Astrocyte of the spinal cord (primary cell): ENCODE results near the gene AMOTL1.

ENCODE experiments used
- DNase-seq: peaks from one replicate; pipeline ENCODE4 v3.0.0; 2011; ENCODE audit warnings: low read depth, low spot score
- H3K4me3 ChIP-seq: 2 replicates; pipeline ENCODE4 v1.5.1; 2011; ENCODE audit warnings: low read depth, mild to moderate bottlenecking, low read length, moderate library complexity
- in situ Hi-C: cut with HindIII; loops from 2 replicates; pipeline ENCODE4 v1.10.0; 2017; ENCODE audit warnings: low sequenced_read_pairs
- TF ChIP-seq, protein P1 (sequence below): IDR thresholded peaks from 2 replicates; pipeline ENCODE4 v1.5.1; 2012; ENCODE audit warnings: low read depth, mild to moderate bottlenecking, low read length, inconsistent platforms

Gene AMOTL1

DNA sequence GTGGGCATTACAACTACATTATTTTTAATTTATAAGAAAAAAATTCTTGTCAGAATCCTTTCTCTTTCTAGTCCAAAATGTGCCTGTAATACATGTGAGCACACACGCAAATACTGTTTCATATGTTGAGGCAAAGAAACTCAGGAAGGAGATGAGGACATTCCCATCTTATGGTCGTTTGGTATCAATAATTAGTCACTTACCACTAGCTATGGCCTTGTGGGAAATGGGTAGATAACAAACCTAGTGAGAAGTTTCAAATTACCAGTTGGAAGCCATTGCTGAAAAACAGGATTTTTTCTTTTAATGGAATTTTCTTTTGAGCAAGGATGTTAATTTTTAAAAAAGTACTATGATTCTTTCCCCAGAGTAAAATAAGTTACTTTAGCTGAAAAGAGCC, 25.7 kb downstream of the AMOTL1 start:
- TF ChIP-seq, protein P1, sequence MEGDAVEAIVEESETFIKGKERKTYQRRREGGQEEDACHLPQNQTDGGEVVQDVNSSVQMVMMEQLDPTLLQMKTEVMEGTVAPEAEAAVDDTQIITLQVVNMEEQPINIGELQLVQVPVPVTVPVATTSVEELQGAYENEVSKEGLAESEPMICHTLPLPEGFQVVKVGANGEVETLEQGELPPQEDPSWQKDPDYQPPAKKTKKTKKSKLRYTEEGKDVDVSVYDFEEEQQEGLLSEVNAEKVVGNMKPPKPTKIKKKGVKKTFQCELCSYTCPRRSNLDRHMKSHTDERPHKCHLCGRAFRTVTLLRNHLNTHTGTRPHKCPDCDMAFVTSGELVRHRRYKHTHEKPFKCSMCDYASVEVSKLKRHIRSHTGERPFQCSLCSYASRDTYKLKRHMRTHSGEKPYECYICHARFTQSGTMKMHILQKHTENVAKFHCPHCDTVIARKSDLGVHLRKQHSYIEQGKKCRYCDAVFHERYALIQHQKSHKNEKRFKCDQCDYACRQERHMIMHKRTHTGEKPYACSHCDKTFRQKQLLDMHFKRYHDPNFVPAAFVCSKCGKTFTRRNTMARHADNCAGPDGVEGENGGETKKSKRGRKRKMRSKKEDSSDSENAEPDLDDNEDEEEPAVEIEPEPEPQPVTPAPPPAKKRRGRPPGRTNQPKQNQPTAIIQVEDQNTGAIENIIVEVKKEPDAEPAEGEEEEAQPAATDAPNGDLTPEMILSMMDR = no peak
- DNase-seq = peak; percentile 67
- in situ Hi-C loops = no loop called here
- no peak overlapping the region for H3K4me3 ChIP-seq

DNA sequence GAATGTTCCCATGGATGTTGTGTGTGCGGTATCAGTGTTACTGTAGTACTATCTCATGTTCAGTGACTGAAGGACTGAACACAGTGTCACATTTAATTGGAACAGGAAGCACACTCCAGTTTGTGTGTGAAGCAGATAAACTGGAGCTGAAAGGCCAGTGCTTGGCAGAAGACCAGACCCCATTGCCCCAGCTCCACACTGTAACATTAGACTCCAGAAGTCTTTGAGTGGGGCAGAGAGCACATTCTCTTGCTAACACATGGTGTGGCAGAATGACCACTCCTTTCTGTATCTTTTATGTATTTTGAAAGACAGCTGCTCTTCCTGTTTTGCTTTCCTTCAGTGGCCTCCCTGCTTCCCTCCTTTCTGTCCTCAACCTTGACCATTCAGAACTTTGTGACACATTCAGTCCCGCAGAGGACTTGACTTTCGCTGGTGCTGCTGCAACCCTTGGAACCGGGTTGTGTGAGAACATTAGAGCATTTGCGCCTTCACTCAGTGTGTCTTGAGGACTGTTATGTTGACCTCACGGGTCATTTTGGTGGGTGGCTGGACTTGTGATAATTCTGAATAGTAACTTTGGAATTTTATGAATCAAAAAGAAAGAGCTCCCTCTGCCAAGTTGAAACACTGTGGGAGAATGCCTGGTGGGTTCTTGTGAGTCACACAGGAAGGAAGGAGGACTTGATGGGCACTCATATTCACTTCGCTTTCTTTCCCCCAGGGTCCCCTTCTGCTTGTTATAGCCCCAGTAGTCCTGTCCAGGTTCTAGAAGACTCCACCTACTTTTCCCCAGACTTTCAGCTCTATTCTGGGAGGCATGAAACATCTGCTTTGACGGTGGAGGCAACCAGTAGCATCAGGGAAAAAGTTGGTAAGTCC, 26.4 kb downstream of the AMOTL1 start:
- in situ Hi-C loops = no loop called here
- peak overlapping the region; percentile 37 for H3K4me3 ChIP-seq
- TF ChIP-seq, protein P1 = no peak
- DNase-seq = peak; percentile 98

DNA sequence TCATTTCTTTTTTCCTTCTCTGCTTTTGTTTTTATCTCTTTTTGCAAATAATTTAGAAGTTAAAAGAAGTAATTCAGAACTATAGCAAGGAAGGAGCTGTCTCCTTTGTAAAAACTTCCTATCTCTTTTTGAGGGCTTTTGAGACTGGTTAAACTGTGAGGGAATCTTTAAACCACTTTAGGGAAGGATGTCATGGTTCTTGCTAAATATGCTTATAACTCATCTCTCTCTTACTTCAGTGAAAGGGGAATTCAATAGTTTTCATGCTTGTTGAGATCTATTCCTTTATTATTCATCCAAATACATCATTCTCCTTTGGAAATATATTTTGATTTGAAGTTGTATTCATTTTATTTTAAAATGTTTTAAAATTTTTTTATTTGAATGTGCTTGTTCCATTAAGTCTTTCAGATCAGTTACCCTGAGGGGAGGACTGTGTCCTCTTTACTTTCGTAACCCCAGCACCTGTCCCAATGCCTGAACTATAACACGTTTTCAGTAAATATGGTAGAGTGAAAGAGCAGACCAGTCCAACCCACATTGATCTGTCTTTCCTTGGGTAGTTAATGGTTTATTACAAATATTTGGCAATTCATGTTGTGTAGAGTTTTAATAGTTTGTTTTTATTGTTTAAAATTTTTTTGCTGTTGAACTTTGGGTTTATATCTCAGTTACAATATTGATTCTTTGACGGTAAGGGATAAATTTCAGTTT, 27.5 kb downstream of the AMOTL1 start:
- no peak for DNase-seq
- in situ Hi-C loops = no loop called here
- peak overlapping the region; percentile 37 for H3K4me3 ChIP-seq
- TF ChIP-seq, protein P1 = no peak

DNA sequence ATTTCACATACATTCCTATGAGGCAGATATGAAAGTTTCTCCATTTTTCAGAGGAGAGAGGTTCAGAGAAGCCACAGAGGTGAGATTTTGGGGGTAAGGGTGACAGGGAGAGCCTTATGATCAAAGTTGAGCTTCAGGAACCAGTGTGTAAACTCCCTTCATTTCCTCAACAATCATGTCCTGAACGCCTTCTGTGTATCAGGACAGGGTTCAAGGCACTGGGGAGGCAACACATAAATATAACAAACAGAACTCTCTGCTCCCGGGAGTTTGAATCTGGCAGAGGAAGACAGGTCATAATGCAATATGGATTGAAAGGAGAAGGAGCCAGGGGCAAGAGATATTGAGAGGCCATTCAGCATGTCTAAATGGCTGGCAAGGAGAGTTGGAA, 28.0 kb downstream of the AMOTL1 start:
- H3K4me3 ChIP-seq = peak overlapping the region; percentile 37
- in situ Hi-C loops = no loop called here
- TF ChIP-seq, protein P1 = no peak
- DNase-seq = no peak

DNA sequence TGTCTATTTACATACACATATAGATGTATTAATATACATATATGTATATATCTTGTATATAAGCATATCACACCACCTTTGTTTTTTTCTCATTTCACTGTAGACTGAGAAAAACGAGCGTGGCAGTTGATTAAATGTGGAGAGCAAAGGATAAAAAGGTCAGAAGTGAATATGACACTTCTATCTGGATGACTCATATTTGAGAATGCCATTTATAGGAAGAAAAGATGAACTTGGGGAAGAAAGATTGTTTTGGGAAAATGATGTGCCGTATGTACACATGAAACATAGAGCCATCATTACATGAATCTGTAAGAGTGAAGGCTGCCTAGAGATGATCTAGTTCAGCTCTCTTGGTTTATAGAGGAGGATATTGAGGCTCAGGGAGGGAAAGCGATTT, 28.7 kb downstream of the AMOTL1 start:
- no peak for DNase-seq
- in situ Hi-C loops = no loop called here
- peak overlapping the region; percentile 37 for H3K4me3 ChIP-seq
- TF ChIP-seq, protein P1 = no peak

DNA sequence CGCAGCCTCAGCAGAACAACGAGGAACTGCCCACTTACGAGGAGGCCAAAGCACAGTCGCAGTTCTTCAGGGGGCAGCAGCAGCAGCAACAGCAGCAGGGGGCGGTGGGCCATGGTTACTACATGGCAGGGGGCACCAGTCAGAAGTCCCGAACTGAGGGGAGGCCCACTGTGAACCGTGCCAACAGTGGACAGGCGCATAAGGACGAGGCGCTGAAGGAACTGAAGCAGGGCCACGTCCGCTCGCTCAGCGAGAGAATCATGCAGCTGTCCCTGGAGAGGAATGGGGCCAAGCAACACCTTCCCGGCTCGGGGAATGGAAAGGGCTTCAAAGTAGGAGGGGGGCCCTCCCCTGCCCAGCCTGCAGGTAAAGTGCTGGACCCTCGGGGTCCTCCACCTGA, 31.6 kb downstream of the AMOTL1 start:
- TF ChIP-seq, protein P1 = no peak
- no peak for DNase-seq
- H3K4me3 ChIP-seq = no peak overlapping the region
- in situ Hi-C loops = no loop called here
